Measurements from ENCODE around the gene RNF223.

DNA sequence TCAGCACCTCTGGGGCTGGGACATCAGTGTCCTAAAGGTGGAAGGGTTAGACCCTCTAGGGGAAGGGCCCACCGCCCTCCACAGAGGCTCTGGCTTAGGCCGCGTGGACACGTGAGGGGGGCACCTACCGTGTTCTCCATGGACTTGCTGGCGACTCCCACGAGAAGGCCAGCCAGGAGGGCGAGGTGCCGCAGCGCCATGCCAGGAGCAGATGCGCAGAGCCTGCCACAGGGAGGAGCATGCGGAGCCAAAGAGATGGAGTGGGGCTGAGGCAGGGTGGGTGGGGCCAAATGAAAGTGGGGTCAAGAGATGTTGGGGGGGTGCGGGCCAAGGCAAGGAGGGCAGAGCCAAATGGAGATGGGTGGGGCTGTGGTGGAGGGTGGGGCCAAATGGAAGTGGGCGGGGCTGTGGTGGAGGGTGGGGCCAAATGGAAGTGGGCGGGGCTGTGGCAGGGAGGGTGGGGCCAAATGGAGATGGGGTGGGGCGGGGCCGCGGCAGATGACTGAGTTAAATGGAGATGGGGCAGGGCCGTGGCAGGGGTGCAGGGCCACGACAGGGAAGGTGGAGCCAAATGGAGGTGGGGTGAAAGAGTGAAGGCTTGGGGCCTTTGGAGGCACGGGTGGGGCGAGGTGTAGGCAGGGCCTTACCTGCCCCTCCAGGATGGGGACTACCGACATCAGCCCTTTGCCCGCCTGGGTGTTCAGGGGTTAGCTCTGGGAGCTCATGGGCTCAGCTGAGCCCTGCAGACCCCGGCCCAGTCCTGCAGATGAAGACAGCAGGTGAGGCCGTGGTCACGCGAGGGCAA, 17.4 kb upstream of the RNF223 start:
- TF ChIP-seq IRF2 (CRISPR knock-in tag; IDR thresholded peaks at IDR 0.05; ENCODE audit: borderline replicate concordance, low read depth) (no peak), RELA (CRISPR knock-in tag; IDR thresholded peaks at IDR 0.05; ENCODE audit: borderline replicate concordance) (no peak), FOXJ3 (CRISPR knock-in tag; IDR thresholded peaks at IDR 0.05; ENCODE audit: borderline replicate concordance) (no peak), ETV6 (CRISPR knock-in tag; IDR thresholded peaks at IDR 0.05) (no peak), JUN (CRISPR knock-in tag; IDR thresholded peaks at IDR 0.05) (no peak), NR2C2 (CRISPR knock-in tag; IDR thresholded peaks at IDR 0.05) (no peak)
- TF ChIP-seq, protein P1, sequence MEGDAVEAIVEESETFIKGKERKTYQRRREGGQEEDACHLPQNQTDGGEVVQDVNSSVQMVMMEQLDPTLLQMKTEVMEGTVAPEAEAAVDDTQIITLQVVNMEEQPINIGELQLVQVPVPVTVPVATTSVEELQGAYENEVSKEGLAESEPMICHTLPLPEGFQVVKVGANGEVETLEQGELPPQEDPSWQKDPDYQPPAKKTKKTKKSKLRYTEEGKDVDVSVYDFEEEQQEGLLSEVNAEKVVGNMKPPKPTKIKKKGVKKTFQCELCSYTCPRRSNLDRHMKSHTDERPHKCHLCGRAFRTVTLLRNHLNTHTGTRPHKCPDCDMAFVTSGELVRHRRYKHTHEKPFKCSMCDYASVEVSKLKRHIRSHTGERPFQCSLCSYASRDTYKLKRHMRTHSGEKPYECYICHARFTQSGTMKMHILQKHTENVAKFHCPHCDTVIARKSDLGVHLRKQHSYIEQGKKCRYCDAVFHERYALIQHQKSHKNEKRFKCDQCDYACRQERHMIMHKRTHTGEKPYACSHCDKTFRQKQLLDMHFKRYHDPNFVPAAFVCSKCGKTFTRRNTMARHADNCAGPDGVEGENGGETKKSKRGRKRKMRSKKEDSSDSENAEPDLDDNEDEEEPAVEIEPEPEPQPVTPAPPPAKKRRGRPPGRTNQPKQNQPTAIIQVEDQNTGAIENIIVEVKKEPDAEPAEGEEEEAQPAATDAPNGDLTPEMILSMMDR (IDR thresholded peaks at IDR 0.05) = no peak
- TF ChIP-seq, protein P2, sequence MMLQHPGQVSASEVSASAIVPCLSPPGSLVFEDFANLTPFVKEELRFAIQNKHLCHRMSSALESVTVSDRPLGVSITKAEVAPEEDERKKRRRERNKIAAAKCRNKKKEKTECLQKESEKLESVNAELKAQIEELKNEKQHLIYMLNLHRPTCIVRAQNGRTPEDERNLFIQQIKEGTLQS (CRISPR knock-in tag; conservative IDR thresholded peaks at IDR 0.05) = no peak
- TF ChIP-seq, protein P3, sequence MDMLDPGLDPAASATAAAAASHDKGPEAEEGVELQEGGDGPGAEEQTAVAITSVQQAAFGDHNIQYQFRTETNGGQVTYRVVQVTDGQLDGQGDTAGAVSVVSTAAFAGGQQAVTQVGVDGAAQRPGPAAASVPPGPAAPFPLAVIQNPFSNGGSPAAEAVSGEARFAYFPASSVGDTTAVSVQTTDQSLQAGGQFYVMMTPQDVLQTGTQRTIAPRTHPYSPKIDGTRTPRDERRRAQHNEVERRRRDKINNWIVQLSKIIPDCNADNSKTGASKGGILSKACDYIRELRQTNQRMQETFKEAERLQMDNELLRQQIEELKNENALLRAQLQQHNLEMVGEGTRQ (CRISPR knock-in tag; IDR thresholded peaks at IDR 0.05) = no peak
